ENCODE results near the gene PPTC7. TPM values are rescaled to one million over a fixed set of nuclear protein-coding genes. Genes with fewer than 3 reads are reported as not detected.

PPTC7 gene
- total and polyA plus RNA-seq, 2 of the 13 experiments (the other 11 are each of a cell fraction or from before 2014, with no cell fraction given) = 4.8 to 12.3 TPM

GRCh38 chr12:110582276-110583136 lies 612 bp downstream of the PPTC7 start (continued):
- no peak for TF ChIP-seq TCF12 (IDR thresholded peaks at IDR 0.05)
- no peak for TF ChIP-seq TCF12 (CRISPR knock-in tag; IDR thresholded peaks at IDR 0.05)
- no peak for TF ChIP-seq DZIP1 (CRISPR knock-in tag; IDR thresholded peaks at IDR 0.05)
- TF ChIP-seq ESRRA (CRISPR knock-in tag; IDR thresholded peaks at IDR 0.05; ENCODE audit: low read depth) = peak; percentile 82; the same call in 1 of the 2 replicates
- TF ChIP-seq TRIM22 (IDR thresholded peaks at IDR 0.05) = no peak
- no peak for TF ChIP-seq CENPX (CRISPR knock-in tag; IDR thresholded peaks at IDR 0.05)
- TF ChIP-seq ZNF205 (CRISPR knock-in tag; IDR thresholded peaks at IDR 0.05) = peak; percentile 99
- TF ChIP-seq CBX1 (IDR thresholded peaks at IDR 0.05; ENCODE audit: low read depth) = no peak
- no peak for TF ChIP-seq ZFP62 (CRISPR knock-in tag; IDR thresholded peaks at IDR 0.05)
- TF ChIP-seq ZNF567 (CRISPR knock-in tag; IDR thresholded peaks at IDR 0.05; ENCODE audit: borderline replicate concordance) = no peak
- TF ChIP-seq ZBTB40 (IDR thresholded peaks at IDR 0.05) = no peak
- peak; percentile 50; the same call in 1 of the 2 replicates for TF ChIP-seq ZBTB40 (CRISPR knock-in tag; IDR thresholded peaks at IDR 0.05)
- TF ChIP-seq HES4 (CRISPR knock-in tag; IDR thresholded peaks at IDR 0.05; ENCODE audit: borderline replicate concordance) = 0 out of 2 replicates have a peak, but pooled peaks have one; percentile 26
- TF ChIP-seq TOE1 (CRISPR knock-in tag; IDR thresholded peaks at IDR 0.05) = no peak
- no peak for TF ChIP-seq ZSCAN30 (CRISPR knock-in tag; IDR thresholded peaks at IDR 0.05)
